HEK293 (cell line): ENCODE measurements around the gene KDM4D.

Experiments used
- ZBTB8A ChIP-seq: fragments of 450-650 bp; formaldehyde crosslinking; IDR thresholded peaks from 2 replicates; pipeline ENCODE4 v1.5.1; 2016; ENCODE audit warnings: missing biosample characterization, missing genetic modification characterization
- ZNF558 ChIP-seq: fragments of 450-650 bp; formaldehyde crosslinking; IDR thresholded peaks from 2 replicates; pipeline ENCODE4 v1.5.1; 2016; ENCODE audit warnings: missing biosample characterization, missing genetic modification characterization
- TF ChIP-seq, protein P1 (sequence below): fragments of 450-650 bp; formaldehyde crosslinking; IDR thresholded peaks from 2 replicates; pipeline ENCODE4 v1.5.1; 2016; ENCODE audit warnings: missing biosample characterization, missing genetic modification characterization

DNA sequence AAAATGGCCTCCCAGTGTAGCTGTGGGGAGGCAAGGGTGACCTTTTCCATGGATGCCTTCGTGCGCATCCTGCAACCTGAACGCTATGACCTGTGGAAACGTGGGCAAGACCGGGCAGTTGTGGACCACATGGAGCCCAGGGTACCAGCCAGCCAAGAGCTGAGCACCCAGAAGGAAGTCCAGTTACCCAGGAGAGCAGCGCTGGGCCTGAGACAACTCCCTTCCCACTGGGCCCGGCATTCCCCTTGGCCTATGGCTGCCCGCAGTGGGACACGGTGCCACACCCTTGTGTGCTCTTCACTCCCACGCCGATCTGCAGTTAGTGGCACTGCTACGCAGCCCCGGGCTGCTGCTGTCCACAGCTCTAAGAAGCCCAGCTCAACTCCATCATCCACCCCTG lies 24.8 kb downstream of the KDM4D start:
- TF ChIP-seq ZBTB8A (tag by site-specific recombination) = no peak
- TF ChIP-seq, protein P1, sequence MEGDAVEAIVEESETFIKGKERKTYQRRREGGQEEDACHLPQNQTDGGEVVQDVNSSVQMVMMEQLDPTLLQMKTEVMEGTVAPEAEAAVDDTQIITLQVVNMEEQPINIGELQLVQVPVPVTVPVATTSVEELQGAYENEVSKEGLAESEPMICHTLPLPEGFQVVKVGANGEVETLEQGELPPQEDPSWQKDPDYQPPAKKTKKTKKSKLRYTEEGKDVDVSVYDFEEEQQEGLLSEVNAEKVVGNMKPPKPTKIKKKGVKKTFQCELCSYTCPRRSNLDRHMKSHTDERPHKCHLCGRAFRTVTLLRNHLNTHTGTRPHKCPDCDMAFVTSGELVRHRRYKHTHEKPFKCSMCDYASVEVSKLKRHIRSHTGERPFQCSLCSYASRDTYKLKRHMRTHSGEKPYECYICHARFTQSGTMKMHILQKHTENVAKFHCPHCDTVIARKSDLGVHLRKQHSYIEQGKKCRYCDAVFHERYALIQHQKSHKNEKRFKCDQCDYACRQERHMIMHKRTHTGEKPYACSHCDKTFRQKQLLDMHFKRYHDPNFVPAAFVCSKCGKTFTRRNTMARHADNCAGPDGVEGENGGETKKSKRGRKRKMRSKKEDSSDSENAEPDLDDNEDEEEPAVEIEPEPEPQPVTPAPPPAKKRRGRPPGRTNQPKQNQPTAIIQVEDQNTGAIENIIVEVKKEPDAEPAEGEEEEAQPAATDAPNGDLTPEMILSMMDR (tag by site-specific recombination) = no peak
- TF ChIP-seq ZNF558 (tag by site-specific recombination) = no peak
